Measurements from ENCODE around the gene MATR3. TPM values are rescaled to one million over a fixed set of nuclear protein-coding genes. Genes with fewer than 3 reads are reported as not detected.

MATR3 gene
- polyA plus RNA-seq, 1 donor (not counting 4 experiments of a cell fraction or from before 2014, with no cell fraction given) = 122 TPM

GRCh38 chr5:139371482-139372435 is 78.2 kb downstream of the MATR3 start:
- TF ChIP-seq EZH2 (IDR thresholded peaks at IDR 0.05; ENCODE audit: low read length) (no peak), CTCF (optimal IDR thresholded peaks at IDR 0.05 in 1 of 3, IDR thresholded peaks at IDR 0.05 in 1 of 3, conservative IDR thresholded peaks at IDR 0.05 in 1 of 3; ENCODE audit: extremely low read depth in 1 of 3, insufficient read depth in 2 of 3, low read length in 3 of 3) (no peak)
- Histone ChIP-seq H3K36me3 (ENCODE audit: control insufficient read depth in 2 of 2, extremely low read depth in 1 of 2, insufficient read depth in 2 of 2, low read length in 2 of 2) (peaks cover 12 to 19% of the 10 kb centered on the region in 2 experiments), H3K9me1 (ENCODE audit: control insufficient read depth, extremely low read depth, insufficient read depth, low read length) (no peaks in the 10 kb centered on the region), H3K4me1 (ENCODE audit: control insufficient read depth, extremely low read depth, insufficient read depth, low read length) (no peaks in the 10 kb centered on the region), H2AFZ (ENCODE audit: control insufficient read depth, low read length) (no peak overlapping the region), H3K4me2 (ENCODE audit: control insufficient read depth, extremely low read depth, insufficient read depth, low read depth, low read length) (no peak overlapping the region), H3K9ac (ENCODE audit: control insufficient read depth, extremely low read depth, insufficient read depth, low read length) (no peak overlapping the region), H3K79me2 (ENCODE audit: control insufficient read depth, insufficient read depth, low read length) (no peaks in the 10 kb centered on the region), H4K20me1 (ENCODE audit: control insufficient read depth, extremely low read depth, insufficient read depth, low read length) (no peaks in the 10 kb centered on the region), H3K27ac (ENCODE audit: control insufficient read depth, insufficient read depth, low read length) (no peak overlapping the region), H3K27me3 (ENCODE audit: control insufficient read depth, extremely low read depth, insufficient read depth, low read length) (no peaks in the 10 kb centered on the region), H3K4me3 (ENCODE audit: control insufficient read depth in 2 of 3, extremely low read depth in 1 of 3, insufficient read depth in 2 of 3, low read depth in 1 of 3, low read length in 3 of 3) (no peak overlapping the region), H3K9me3 (ENCODE audit: control insufficient read depth, low read depth, low read length) (no peaks in the 10 kb centered on the region)
- FAIRE-seq (no peak), DNase-seq (ENCODE audit: low read depth, low spot score) (no peak)
- dilution Hi-C loops (cut with MboI; ENCODE audit: extremely low pct_ligation_motif_present, low sequenced_read_pairs) = no loop called here

DNA sequence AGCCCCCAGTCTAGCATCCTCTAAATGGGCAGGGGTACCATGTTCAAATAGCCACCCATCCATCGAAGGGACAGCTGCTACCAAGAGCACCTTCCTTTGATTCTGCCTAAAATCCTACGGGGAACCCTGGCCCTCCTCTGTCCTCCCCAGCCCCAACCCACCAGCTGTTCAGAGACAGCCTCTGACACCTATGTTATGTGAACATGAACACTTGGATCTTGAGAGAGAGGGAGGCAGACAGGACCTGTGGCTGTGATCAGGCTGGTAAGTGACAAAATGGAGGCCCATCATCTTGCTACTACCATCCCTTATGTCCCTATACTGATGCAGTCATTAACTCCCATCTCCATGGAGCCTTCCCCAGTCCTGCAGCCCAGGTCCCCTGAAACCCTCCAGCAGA is 81.4 kb downstream of the MATR3 start:
- no peaks in the 10 kb centered on the region for H3K79me2 ChIP-seq (ENCODE audit: control insufficient read depth, insufficient read depth, low read length)
- FAIRE-seq (no peak), DNase-seq (ENCODE audit: low read depth, low spot score) (no peak)
- no peaks in the 10 kb centered on the region for H3K9me1 ChIP-seq (ENCODE audit: control insufficient read depth, extremely low read depth, insufficient read depth, low read length)
- TF ChIP-seq CTCF (optimal IDR thresholded peaks at IDR 0.05 in 1 of 3, IDR thresholded peaks at IDR 0.05 in 1 of 3, conservative IDR thresholded peaks at IDR 0.05 in 1 of 3; ENCODE audit: extremely low read depth in 1 of 3, insufficient read depth in 2 of 3, low read length in 3 of 3) (no peak), EZH2 (IDR thresholded peaks at IDR 0.05; ENCODE audit: low read length) (no peak)
- H3K36me3 ChIP-seq (ENCODE audit: control insufficient read depth in 2 of 2, extremely low read depth in 1 of 2, insufficient read depth in 2 of 2, low read length in 2 of 2) = peaks cover 7 to 8% of the 10 kb centered on the region in 2 experiments
- no peak overlapping the region for H3K9ac ChIP-seq (ENCODE audit: control insufficient read depth, extremely low read depth, insufficient read depth, low read length)
- no peak overlapping the region for H2AFZ ChIP-seq (ENCODE audit: control insufficient read depth, low read length)
- H3K4me3 ChIP-seq (ENCODE audit: control insufficient read depth in 2 of 3, extremely low read depth in 1 of 3, insufficient read depth in 2 of 3, low read depth in 1 of 3, low read length in 3 of 3) = no peak overlapping the region
- peaks cover 8% of the 10 kb centered on the region for H3K4me1 ChIP-seq (ENCODE audit: control insufficient read depth, extremely low read depth, insufficient read depth, low read length)
- H3K4me2 ChIP-seq (ENCODE audit: control insufficient read depth, extremely low read depth, insufficient read depth, low read depth, low read length) = no peak overlapping the region
- dilution Hi-C loops (cut with MboI; ENCODE audit: extremely low pct_ligation_motif_present, low sequenced_read_pairs) = no loop called here
- no peaks in the 10 kb centered on the region for H3K9me3 ChIP-seq (ENCODE audit: control insufficient read depth, low read depth, low read length)
- no peak overlapping the region for H3K27ac ChIP-seq (ENCODE audit: control insufficient read depth, insufficient read depth, low read length)
- H3K27me3 ChIP-seq (ENCODE audit: control insufficient read depth, extremely low read depth, insufficient read depth, low read length) = no peaks in the 10 kb centered on the region
- H4K20me1 ChIP-seq (ENCODE audit: control insufficient read depth, extremely low read depth, insufficient read depth, low read length) = no peaks in the 10 kb centered on the region
